NCI-H526 treated with DMSO at 0.1 percent for 48 hours (cell line): ENCODE measurements around the gene CPSF3.

ENCODE experiments used
- DNase-seq: peaks from one replicate; lab custom pipeline; 2025; lab: John Stamatoyannopoulos, UW

CPSF3 gene

GRCh38 chr2:9518163-9518562 is 94.7 kb downstream of the CPSF3 start:
- DNase-seq, result no peak

GRCh38 chr2:9518780-9519179 is 95.3 kb downstream of the CPSF3 start:
- DNase-seq, result no peak

- no peak for DNase-seq
These were observed 95.8 kb downstream of the CPSF3 start for GRCh38 chr2:9519250-9519649.
